SU-DHL-6 (cell line): ENCODE data around the gene RAB31.

Source experiments
- H2AFZ ChIP-seq: fragments of 200-600 bp; sonication (generic); 2 replicates; pipeline ENCODE4 v1.6.1; 2014; ENCODE audit warnings: low read depth, mild to moderate bottlenecking, moderate library complexity, mixed read lengths, antibody characterized with exemption, low read length; ENCODE audit not compliant: severe bottlenecking
- H3F3A ChIP-seq: fragments of 200-600 bp; shearing (Covaris generic); 2 replicates; pipeline ENCODE4 v1.6.0; 2016; ENCODE audit warnings: antibody characterized with exemption, mild to moderate bottlenecking; ENCODE audit not compliant: insufficient read depth
- H3K27ac ChIP-seq: fragments of 200-600 bp; sonication (generic); 2 replicates; pipeline ENCODE4 v1.5.1; 2016; ENCODE audit warnings: low read depth, mild to moderate bottlenecking, low read length, moderate library complexity, mixed read lengths
- H3K27me3 ChIP-seq: fragments of 200-600 bp; sonication (generic), shearing (Covaris generic); 2 replicates; pipeline ENCODE4 v1.6.0; 2014; ENCODE audit warnings: mild to moderate bottlenecking, low read length
- H3K36me3 ChIP-seq: fragments of 200-600 bp; sonication (generic); 2 replicates; pipeline ENCODE4 v1.6.1; 2014; ENCODE audit warnings: mild to moderate bottlenecking, low read length, mixed read lengths
- H3K4me2 ChIP-seq: fragments of 300-600, 200-600 bp; shearing (Covaris generic), sonication (generic); 2 replicates; pipeline ENCODE4 v1.6.0; 2014; ENCODE audit warnings: low read length, low read depth, mild to moderate bottlenecking; ENCODE audit not compliant: poor library complexity, severe bottlenecking
- H3K4me3 ChIP-seq: fragments of 200-600 bp; sonication (generic); 2 replicates; pipeline ENCODE4 v1.5.1; 2014; ENCODE audit warnings: antibody characterized with exemption, low read length, mild to moderate bottlenecking, mixed read lengths; ENCODE audit not compliant: insufficient read depth, poor library complexity, severe bottlenecking
- H3K79me2 ChIP-seq: fragments of 200-600 bp; sonication (generic); 2 replicates; pipeline ENCODE4 v1.6.1; 2014; ENCODE audit warnings: mild to moderate bottlenecking, low read length, moderate library complexity; ENCODE audit not compliant: insufficient read depth
- H3K9ac ChIP-seq: fragments of 200-600 bp; sonication (generic); 2 replicates; pipeline ENCODE4 v1.7.0; 2014; ENCODE audit warnings: mild to moderate bottlenecking, low read length
- H3K9me2 ChIP-seq: fragments of 200-600 bp; sonication (generic); replicated peaks from 2 replicates; pipeline ENCODE4 v1.6.1; 2014; ENCODE audit warnings: low read length; ENCODE audit not compliant: insufficient read depth
- H3K9me3 ChIP-seq: fragments of 200-600 bp; sonication (generic); 2 replicates; pipeline ENCODE4 v1.6.1; 2014; ENCODE audit warnings: low read length, mixed read lengths; ENCODE audit not compliant: insufficient read depth
- H4K20me1 ChIP-seq: fragments of 200-600 bp; sonication (generic); 2 replicates; pipeline ENCODE4 v1.6.1; 2014; ENCODE audit warnings: low read depth, mild to moderate bottlenecking, antibody characterized with exemption, low read length, moderate library complexity, mixed read lengths
- CTCF ChIP-seq: fragments of 200-600 bp; sonication (generic); IDR thresholded peaks from one replicate; pipeline ENCODE4 v1.5.1; 2017; ENCODE audit warnings: antibody characterized with exemption, mild to moderate bottlenecking, low read length, moderate library complexity; ENCODE audit not compliant: insufficient read depth, poor library complexity, severe bottlenecking
- EZH2phosphoT487 ChIP-seq: fragments of 200-600 bp; sonication (generic), shearing (Covaris generic); conservative IDR thresholded peaks from 2 replicates; pipeline ENCODE4 v1.6.1; 2018; ENCODE audit warnings: mild to moderate bottlenecking, antibody characterized with exemption, low read length, moderate library complexity, mixed read lengths

The RAB31 gene

GRCh38 chr18:9772847-9773677, 65.0 kb downstream of the RAB31 start:
- H3K4me2 ChIP-seq, result no peak overlapping the region
- H3K9me2 ChIP-seq, result no peaks in the 10 kb centered on the region
- no peak overlapping the region for H3K4me3 ChIP-seq
- H3K9me3 ChIP-seq, result no peaks in the 10 kb centered on the region
- H2AFZ ChIP-seq, result no peak overlapping the region
- H3K36me3 ChIP-seq, result no peaks in the 10 kb centered on the region
- no peak overlapping the region for H3K9ac ChIP-seq
- H3K27me3 ChIP-seq, result no peaks in the 10 kb centered on the region
- TF ChIP-seq CTCF, result no peak
- TF ChIP-seq EZH2phosphoT487, result no peak
- no peaks in the 10 kb centered on the region for H4K20me1 ChIP-seq
- H3K27ac ChIP-seq, result no peak overlapping the region
- no peaks in the 10 kb centered on the region for H3K79me2 ChIP-seq
- no peaks in the 10 kb centered on the region for H3F3A ChIP-seq

GRCh38 chr18:9774150-9774549, 66.0 kb downstream of the RAB31 start:
- no peak overlapping the region for H3K4me2 ChIP-seq
- H3K79me2 ChIP-seq, result no peaks in the 10 kb centered on the region
- no peak overlapping the region for H3K4me3 ChIP-seq
- no peak overlapping the region for H2AFZ ChIP-seq
- H3K27me3 ChIP-seq, result no peaks in the 10 kb centered on the region
- TF ChIP-seq CTCF (no peak), EZH2phosphoT487 (no peak)
- no peak overlapping the region for H3K27ac ChIP-seq
- no peaks in the 10 kb centered on the region for H3F3A ChIP-seq
- no peaks in the 10 kb centered on the region for H3K36me3 ChIP-seq
- H3K9me2 ChIP-seq, result no peaks in the 10 kb centered on the region
- H4K20me1 ChIP-seq, result no peaks in the 10 kb centered on the region
- H3K9me3 ChIP-seq, result no peaks in the 10 kb centered on the region
- H3K9ac ChIP-seq, result no peak overlapping the region

- TF ChIP-seq EZH2phosphoT487 (no peak), CTCF (no peak)
- Histone ChIP-seq H2AFZ (no peak overlapping the region), H3K36me3 (no peaks in the 10 kb centered on the region), H3K4me3 (no peak overlapping the region), H3K4me2 (no peak overlapping the region), H3K9ac (no peak overlapping the region), H3K9me2 (no peaks in the 10 kb centered on the region), H3K27me3 (no peaks in the 10 kb centered on the region), H3K27ac (no peak overlapping the region), H4K20me1 (no peaks in the 10 kb centered on the region), H3K9me3 (no peaks in the 10 kb centered on the region), H3K79me2 (no peaks in the 10 kb centered on the region), H3F3A (no peaks in the 10 kb centered on the region)
Measured at GRCh38 chr18:9775178-9775577, 67.1 kb downstream of the RAB31 start.
